WTC11 (cell line): ENCODE data around the gene SLC43A3.

Source experiments
- CREB1 ChIP-seq: sonication (generic); formaldehyde crosslinking; IDR thresholded peaks from 2 replicates; pipeline ENCODE4 v1.8.0; 2023; ENCODE audit warnings: mild to moderate bottlenecking, missing genetic modification reagents
- KAT7 ChIP-seq: sonication (generic); formaldehyde crosslinking; IDR thresholded peaks from 2 replicates; pipeline ENCODE4 v1.8.1; 2023; ENCODE audit warnings: missing genetic modification reagents, mild to moderate bottlenecking, borderline replicate concordance
- NFYB ChIP-seq: sonication (generic); formaldehyde crosslinking; conservative IDR thresholded peaks from 2 replicates; pipeline ENCODE4 v1.8.0; 2022; ENCODE audit warnings: low read depth, missing genetic modification reagents
- NR3C1 ChIP-seq: sonication (generic); formaldehyde crosslinking; conservative IDR thresholded peaks from 2 replicates; pipeline ENCODE4 v1.8.1; 2023; ENCODE audit warnings: low read depth, mild to moderate bottlenecking, missing genetic modification reagents
- SP1 ChIP-seq: sonication (generic); formaldehyde crosslinking; conservative IDR thresholded peaks from 2 replicates; pipeline ENCODE4 v1.8.1; 2022; ENCODE audit warnings: missing genetic modification reagents
- ZNF121 ChIP-seq: sonication (generic); formaldehyde crosslinking; IDR thresholded peaks from 2 replicates; pipeline ENCODE4 v1.8.0; 2023; ENCODE audit warnings: missing genetic modification reagents
- ZNF317 ChIP-seq: sonication (generic); formaldehyde crosslinking; IDR thresholded peaks from 2 replicates; pipeline ENCODE4 v1.8.1; 2023; ENCODE audit warnings: low read depth, mild to moderate bottlenecking, moderate library complexity, missing genetic modification reagents, borderline replicate concordance
- TF ChIP-seq, protein P1 (sequence below): sonication (generic); formaldehyde crosslinking; IDR thresholded peaks from 2 replicates; pipeline ENCODE4 v1.8.0; 2022; ENCODE audit warnings: mild to moderate bottlenecking, missing genetic modification reagents
- TF ChIP-seq, protein P2 (sequence below): sonication (generic); formaldehyde crosslinking; IDR thresholded peaks from 2 replicates; pipeline ENCODE4 v1.8.0; 2022; ENCODE audit warnings: mild to moderate bottlenecking, missing genetic modification reagents
- TF ChIP-seq, protein P3 (sequence below): fragments of 200-600 bp; IDR thresholded peaks from 2 replicates; pipeline ENCODE4 v1.8.0; 2022; ENCODE audit warnings: antibody characterized with exemption
- TF ChIP-seq, protein P4 (sequence below): sonication (generic); formaldehyde crosslinking; IDR thresholded peaks from 2 replicates; pipeline ENCODE4 v1.8.1; 2023; ENCODE audit warnings: mild to moderate bottlenecking, moderate library complexity, missing genetic modification reagents
- TF ChIP-seq, protein P5 (sequence below): sonication (generic); formaldehyde crosslinking; IDR thresholded peaks from 2 replicates; pipeline ENCODE4 v1.8.1; 2022; ENCODE audit warnings: missing genetic modification reagents, borderline replicate concordance

DNA sequence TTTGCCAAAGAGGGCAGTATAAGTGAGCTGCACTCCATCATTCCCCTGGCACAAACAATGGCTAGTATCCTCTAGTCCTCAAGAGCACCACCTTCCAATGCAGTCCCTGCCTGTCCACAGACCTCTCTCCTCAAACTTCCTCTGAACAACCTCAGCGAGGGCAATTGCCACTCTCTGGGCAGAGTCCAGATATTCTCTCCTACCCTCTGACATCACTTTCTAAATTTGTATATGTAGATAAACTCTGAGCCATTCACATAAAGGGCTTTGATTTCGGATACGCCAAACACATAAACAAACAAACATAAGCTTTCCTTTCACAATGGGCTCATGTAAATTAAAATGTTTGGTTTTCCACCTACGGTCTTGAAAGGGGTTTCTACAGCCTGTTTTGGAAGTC is 3.0 kb upstream of the SLC43A3 start:
- TF ChIP-seq, protein P1, sequence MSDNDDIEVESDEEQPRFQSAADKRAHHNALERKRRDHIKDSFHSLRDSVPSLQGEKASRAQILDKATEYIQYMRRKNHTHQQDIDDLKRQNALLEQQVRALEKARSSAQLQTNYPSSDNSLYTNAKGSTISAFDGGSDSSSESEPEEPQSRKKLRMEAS = no peak
- no peak for TF ChIP-seq CREB1 (CRISPR knock-in tag)
- no peak for TF ChIP-seq NFYB (CRISPR knock-in tag)
- TF ChIP-seq, protein P2, sequence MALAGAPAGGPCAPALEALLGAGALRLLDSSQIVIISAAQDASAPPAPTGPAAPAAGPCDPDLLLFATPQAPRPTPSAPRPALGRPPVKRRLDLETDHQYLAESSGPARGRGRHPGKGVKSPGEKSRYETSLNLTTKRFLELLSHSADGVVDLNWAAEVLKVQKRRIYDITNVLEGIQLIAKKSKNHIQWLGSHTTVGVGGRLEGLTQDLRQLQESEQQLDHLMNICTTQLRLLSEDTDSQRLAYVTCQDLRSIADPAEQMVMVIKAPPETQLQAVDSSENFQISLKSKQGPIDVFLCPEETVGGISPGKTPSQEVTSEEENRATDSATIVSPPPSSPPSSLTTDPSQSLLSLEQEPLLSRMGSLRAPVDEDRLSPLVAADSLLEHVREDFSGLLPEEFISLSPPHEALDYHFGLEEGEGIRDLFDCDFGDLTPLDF (CRISPR knock-in tag) = no peak
- TF ChIP-seq, protein P3, sequence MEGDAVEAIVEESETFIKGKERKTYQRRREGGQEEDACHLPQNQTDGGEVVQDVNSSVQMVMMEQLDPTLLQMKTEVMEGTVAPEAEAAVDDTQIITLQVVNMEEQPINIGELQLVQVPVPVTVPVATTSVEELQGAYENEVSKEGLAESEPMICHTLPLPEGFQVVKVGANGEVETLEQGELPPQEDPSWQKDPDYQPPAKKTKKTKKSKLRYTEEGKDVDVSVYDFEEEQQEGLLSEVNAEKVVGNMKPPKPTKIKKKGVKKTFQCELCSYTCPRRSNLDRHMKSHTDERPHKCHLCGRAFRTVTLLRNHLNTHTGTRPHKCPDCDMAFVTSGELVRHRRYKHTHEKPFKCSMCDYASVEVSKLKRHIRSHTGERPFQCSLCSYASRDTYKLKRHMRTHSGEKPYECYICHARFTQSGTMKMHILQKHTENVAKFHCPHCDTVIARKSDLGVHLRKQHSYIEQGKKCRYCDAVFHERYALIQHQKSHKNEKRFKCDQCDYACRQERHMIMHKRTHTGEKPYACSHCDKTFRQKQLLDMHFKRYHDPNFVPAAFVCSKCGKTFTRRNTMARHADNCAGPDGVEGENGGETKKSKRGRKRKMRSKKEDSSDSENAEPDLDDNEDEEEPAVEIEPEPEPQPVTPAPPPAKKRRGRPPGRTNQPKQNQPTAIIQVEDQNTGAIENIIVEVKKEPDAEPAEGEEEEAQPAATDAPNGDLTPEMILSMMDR = no peak
- no peak for TF ChIP-seq KAT7 (CRISPR knock-in tag)
- no peak for TF ChIP-seq ZNF317 (CRISPR knock-in tag)
- TF ChIP-seq, protein P4, sequence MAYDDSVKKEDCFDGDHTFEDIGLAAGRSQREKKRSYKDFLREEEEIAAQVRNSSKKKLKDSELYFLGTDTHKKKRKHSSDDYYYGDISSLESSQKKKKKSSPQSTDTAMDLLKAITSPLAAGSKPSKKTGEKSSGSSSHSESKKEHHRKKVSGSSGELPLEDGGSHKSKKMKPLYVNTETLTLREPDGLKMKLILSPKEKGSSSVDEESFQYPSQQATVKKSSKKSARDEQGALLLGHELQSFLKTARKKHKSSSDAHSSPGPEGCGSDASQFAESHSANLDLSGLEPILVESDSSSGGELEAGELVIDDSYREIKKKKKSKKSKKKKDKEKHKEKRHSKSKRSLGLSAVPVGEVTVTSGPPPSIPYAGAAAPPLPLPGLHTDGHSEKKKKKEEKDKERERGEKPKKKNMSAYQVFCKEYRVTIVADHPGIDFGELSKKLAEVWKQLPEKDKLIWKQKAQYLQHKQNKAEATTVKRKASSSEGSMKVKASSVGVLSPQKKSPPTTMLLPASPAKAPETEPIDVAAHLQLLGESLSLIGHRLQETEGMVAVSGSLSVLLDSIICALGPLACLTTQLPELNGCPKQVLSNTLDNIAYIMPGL (CRISPR knock-in tag) = no peak
- TF ChIP-seq NR3C1 (CRISPR knock-in tag) = no peak
- TF ChIP-seq ZNF121 (CRISPR knock-in tag) = no peak
- no peak for TF ChIP-seq SP1 (CRISPR knock-in tag)
- TF ChIP-seq, protein P5, sequence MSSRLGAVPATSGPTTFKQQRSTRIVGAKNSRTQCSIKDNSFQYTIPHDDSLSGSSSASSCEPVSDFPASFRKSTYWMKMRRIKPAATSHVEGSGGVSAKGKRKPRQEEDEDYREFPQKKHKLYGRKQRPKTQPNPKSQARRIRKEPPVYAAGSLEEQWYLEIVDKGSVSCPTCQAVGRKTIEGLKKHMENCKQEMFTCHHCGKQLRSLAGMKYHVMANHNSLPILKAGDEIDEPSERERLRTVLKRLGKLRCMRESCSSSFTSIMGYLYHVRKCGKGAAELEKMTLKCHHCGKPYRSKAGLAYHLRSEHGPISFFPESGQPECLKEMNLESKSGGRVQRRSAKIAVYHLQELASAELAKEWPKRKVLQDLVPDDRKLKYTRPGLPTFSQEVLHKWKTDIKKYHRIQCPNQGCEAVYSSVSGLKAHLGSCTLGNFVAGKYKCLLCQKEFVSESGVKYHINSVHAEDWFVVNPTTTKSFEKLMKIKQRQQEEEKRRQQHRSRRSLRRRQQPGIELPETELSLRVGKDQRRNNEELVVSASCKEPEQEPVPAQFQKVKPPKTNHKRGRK (CRISPR knock-in tag) = no peak
